ENCODE data around the gene POLR1E.

GRCh38 chr9:37486256-37486615 is 488 bp downstream of the POLR1E start:
- no peak for TF ChIP-seq POLR2A (IDR thresholded peaks at IDR 0.05)
- TF ChIP-seq CTCF (IDR thresholded peaks at IDR 0.05) = no peak
